HEK293T (cell line): ENCODE results near the gene TWIST2.
A peak's percentile ranks its signal among the peaks of the same experiment; 100 is the strongest.

Source experiments
- CTCF ChIA-PET: fragments of 350-600 bp; formaldehyde crosslinking; extraction: SDS; loops from one replicate; lab custom pipeline; 2021; ENCODE audit warnings: antibody characterized with exemption, inconsistent platforms; lab: Yijun Ruan, JAX
- POLR2A ChIA-PET: fragments of 350-600 bp; formaldehyde crosslinking; extraction: SDS; loops from one replicate; lab custom pipeline; 2020; ENCODE audit warnings: antibody characterized with exemption, inconsistent platforms; lab: Yijun Ruan, JAX
- DNase-seq: peaks from one replicate; pipeline ENCODE4 v3.0.0; 2012; ENCODE audit warnings: mixed read lengths; ENCODE audit errors: extremely low spot score
- ARNT ChIP-seq: fragments of 450-650 bp; IDR thresholded peaks from 2 replicates; pipeline ENCODE4 v1.6.1; 2017; ENCODE audit warnings: mild to moderate bottlenecking
- BHLHE40 ChIP-seq: fragments of 450-650 bp; IDR thresholded peaks from 2 replicates; pipeline ENCODE4 v1.6.1; 2016; ENCODE audit warnings: mild to moderate bottlenecking, moderate library complexity, borderline replicate concordance
- CTBP1 ChIP-seq: fragments of 450-650 bp; IDR thresholded peaks from 2 replicates; pipeline ENCODE4 v1.6.1; 2016; ENCODE audit warnings: borderline replicate concordance
- ELF4 ChIP-seq: fragments of 450-650 bp; IDR thresholded peaks from 2 replicates; pipeline ENCODE4 v1.6.1; 2017; ENCODE audit warnings: antibody characterized with exemption
- FOXA1 ChIP-seq: fragments of 450-650 bp; IDR thresholded peaks from 2 replicates; pipeline ENCODE4 v1.6.1; 2016; ENCODE audit warnings: mild to moderate bottlenecking
- FOXK2 ChIP-seq: fragments of 450-650 bp; IDR thresholded peaks from 2 replicates; pipeline ENCODE4 v1.6.1; 2016; ENCODE audit warnings: mild to moderate bottlenecking
- FOXM1 ChIP-seq: fragments of 450-650 bp; IDR thresholded peaks from 2 replicates; pipeline ENCODE4 v1.6.1; 2017; ENCODE audit warnings: mild to moderate bottlenecking, borderline replicate concordance
- HDGF ChIP-seq: fragments of 450-650 bp; IDR thresholded peaks from 2 replicates; pipeline ENCODE4 v1.6.1; 2017; ENCODE audit warnings: antibody characterized with exemption, borderline replicate concordance
- L3MBTL2 ChIP-seq: fragments of 450-650 bp; conservative IDR thresholded peaks from 2 replicates; pipeline ENCODE4 v1.6.1; 2016; ENCODE audit warnings: mild to moderate bottlenecking
- LEF1 ChIP-seq: fragments of 450-650 bp; IDR thresholded peaks from 2 replicates; pipeline ENCODE4 v1.6.1; 2017; ENCODE audit warnings: mild to moderate bottlenecking, borderline replicate concordance
- NFRKB ChIP-seq: fragments of 450-650 bp; IDR thresholded peaks from 2 replicates; pipeline ENCODE4 v1.6.1; 2016; ENCODE audit warnings: mild to moderate bottlenecking, moderate library complexity
- SP1 ChIP-seq: fragments of 450-650 bp; IDR thresholded peaks from 2 replicates; pipeline ENCODE4 v1.6.1; 2017
- SUZ12 ChIP-seq: fragments of 450-650 bp; IDR thresholded peaks from 2 replicates; pipeline ENCODE4 v1.6.1; 2016; ENCODE audit warnings: mild to moderate bottlenecking
- TARDBP ChIP-seq: fragments of 450-650 bp; IDR thresholded peaks from 2 replicates; pipeline ENCODE4 v1.6.1; 2016
- ZNF384 ChIP-seq: fragments of 450-650 bp; IDR thresholded peaks from 2 replicates; pipeline ENCODE4 v1.6.1; 2016
- TF ChIP-seq, protein P1 (sequence below): fragments of 450-650 bp; IDR thresholded peaks from 2 replicates; pipeline ENCODE4 v1.6.1; 2016

TWIST2 gene

GRCh38 chr2:238876232-238876630 lies 28.3 kb downstream of the TWIST2 start:
- no peak for TF ChIP-seq FOXK2
- no peak for TF ChIP-seq HDGF
- no peak for TF ChIP-seq ZNF384
- TF ChIP-seq SP1, result no peak
- TF ChIP-seq FOXA1, result no peak
- no peak for TF ChIP-seq L3MBTL2
- no peak for TF ChIP-seq NFRKB
- TF ChIP-seq TARDBP, result no peak
- TF ChIP-seq BHLHE40, result no peak
- no peak for TF ChIP-seq ELF4
- TF ChIP-seq FOXM1, result no peak
- no peak for TF ChIP-seq LEF1
- TF ChIP-seq CTBP1, result no peak
- ChIA-PET CTCF (no interaction called here), POLR2A (no interaction called here)
- DNase-seq, result no peak

DNA sequence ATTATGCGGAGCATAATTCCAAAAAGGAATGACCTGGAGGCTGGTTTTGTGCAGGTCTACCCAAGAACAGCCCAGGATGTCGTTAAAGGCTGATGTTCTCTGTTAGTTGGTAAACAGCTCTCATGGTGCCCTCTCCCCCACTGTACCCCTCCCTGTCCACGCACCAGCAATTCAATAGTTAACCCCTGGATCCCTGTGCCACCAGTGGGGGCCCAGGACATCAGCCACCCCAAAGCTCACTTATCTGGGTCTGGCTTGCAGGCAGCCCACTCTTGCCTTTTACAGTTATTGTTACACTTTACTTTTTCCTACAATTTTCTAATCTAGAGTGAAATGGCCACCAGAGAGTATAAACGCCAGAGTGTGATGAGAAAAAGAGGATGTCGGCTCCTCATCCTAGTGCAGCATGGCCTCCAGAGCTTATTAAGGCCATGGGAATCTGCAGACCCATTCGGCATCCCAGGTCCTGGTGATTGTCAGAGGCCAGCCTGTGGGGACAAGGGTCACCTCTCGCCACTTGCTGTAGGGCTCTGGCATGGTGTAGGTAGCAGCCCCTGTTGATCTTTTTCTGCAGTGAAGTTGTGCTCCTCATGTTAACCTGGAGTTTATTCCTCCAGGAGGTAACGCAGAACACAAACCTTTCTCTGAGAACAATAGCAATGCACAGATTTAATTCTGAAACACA lies 30.3 kb downstream of the TWIST2 start:
- CTCF ChIA-PET, result no interaction called here
- no peak for DNase-seq
- POLR2A ChIA-PET, result no interaction called here
- no peak for TF ChIP-seq SP1

DNA sequence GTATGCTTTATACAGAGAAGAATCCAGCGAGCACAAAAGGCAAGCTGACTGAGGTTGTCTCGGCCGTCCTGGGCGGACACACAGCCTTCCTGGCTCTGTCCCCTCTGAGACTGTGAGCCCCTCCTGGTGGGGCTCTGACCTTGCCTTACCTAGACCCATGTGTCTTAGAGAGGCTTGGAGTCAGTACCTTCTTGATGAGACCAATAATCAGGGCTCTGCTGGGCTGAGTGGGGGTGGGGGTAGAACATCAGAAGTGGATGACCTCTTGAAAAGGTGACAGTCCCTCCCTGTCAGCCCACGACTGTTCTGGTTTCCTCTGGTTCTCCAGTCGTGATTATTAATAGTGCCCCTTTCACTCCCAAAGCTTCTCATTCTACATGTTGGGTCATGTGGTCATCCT lies 31.2 kb downstream of the TWIST2 start:
- ChIA-PET CTCF (no interaction called here), POLR2A (no interaction called here)
- TF ChIP-seq SUZ12 (no peak), SP1 (no peak), ELF4 (no peak)
- no peak for DNase-seq

DNA sequence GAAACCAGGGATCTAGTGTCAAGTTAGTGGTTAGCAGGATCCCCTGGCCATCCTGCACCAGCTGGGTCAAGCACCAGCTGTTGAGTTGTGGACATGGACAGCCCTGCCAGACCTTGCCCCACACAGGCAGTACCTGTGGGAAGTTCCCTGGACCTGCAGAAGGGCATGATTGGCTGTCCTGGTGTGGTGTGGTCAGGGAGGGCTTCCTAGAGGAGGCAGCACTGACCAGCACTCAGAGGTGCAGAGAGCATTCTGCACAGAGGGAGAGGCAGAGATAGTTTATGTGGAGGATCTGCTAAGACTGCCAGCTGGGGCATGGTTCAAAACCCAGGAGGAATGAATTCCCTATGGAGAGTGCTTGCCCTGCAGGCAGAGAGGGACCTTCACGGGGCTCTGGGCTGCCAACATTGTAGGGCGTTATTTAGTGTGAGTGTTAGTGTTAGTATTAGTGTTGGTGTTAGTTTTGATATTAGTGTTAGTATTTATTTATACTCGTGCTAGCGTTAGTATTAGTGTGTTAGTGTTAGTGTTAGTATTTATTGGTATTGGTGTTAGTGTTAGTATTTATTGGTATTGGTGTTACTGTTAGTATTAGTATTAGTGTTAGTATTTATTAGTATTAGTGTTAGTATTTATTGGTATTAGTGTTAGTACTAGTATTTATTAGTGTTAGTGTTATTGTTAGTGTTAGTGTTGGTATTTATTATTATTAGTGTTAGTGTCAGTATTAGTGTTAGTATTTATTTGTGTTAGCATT lies 31.9 kb downstream of the TWIST2 start:
- ChIA-PET POLR2A (no interaction called here), CTCF (no interaction called here)
- DNase-seq, result no peak
- TF ChIP-seq FOXM1, result no peak
- no peak for TF ChIP-seq SP1
- TF ChIP-seq CTBP1, result no peak
- TF ChIP-seq NFRKB, result no peak
- no peak for TF ChIP-seq TARDBP
- TF ChIP-seq FOXA1, result no peak
- TF ChIP-seq ARNT, result no peak
- TF ChIP-seq ZNF384, result no peak
- TF ChIP-seq LEF1, result no peak
- no peak for TF ChIP-seq FOXK2
- TF ChIP-seq, protein P1, sequence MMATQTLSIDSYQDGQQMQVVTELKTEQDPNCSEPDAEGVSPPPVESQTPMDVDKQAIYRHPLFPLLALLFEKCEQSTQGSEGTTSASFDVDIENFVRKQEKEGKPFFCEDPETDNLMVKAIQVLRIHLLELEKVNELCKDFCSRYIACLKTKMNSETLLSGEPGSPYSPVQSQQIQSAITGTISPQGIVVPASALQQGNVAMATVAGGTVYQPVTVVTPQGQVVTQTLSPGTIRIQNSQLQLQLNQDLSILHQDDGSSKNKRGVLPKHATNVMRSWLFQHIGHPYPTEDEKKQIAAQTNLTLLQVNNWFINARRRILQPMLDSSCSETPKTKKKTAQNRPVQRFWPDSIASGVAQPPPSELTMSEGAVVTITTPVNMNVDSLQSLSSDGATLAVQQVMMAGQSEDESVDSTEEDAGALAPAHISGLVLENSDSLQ, result no peak
- no peak for TF ChIP-seq HDGF
- TF ChIP-seq SUZ12, result no peak
- TF ChIP-seq BHLHE40, result no peak
- no peak for TF ChIP-seq L3MBTL2
- TF ChIP-seq ELF4, result no peak

DNA sequence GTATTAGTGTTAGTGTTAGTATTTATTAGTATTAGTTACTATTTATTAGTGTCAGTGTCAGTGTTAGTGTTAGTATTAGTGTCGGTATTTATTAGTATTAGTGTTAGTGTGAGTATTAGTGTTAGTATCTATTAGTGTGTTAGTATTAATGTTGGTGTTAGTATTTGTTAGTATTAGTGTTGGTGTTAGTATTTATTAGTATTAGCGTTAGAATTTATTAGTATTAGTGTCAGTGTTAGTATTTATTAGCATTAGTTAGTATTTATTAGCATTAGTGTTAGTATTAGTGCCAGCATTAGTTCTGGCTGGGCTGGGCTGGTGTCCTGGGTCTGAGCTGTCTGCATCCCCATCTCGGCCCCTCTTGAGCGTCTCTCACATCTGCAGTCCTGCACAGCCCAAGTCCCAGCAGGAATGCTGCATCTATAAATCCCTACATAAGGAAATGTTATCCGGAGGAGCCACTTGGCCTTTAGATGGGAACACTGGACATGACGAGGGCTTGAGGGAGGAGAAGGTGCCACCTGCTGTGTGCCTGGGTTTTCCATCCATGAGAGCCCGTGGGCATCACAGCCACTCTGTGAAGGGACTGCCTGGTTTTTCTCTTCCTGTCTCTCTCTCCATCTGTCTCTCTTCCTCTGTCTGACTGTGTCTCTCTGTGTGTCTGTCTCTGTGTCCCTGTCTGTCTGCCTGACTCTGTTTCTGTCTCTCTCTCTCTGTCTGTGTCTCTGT lies 33.6 kb downstream of the TWIST2 start:
- no peak for DNase-seq
- TF ChIP-seq CTBP1 (peak; percentile 48; the same call in 1 of the 2 replicates), FOXK2 (no peak), TARDBP (peak; percentile 77)
- CTCF ChIA-PET, result no interaction called here
- POLR2A ChIA-PET, result no interaction called here

- ChIA-PET POLR2A (no interaction called here), CTCF (no interaction called here)
- no peak for DNase-seq
- TF ChIP-seq NFRKB (no peak), LEF1 (no peak), CTBP1 (no peak), BHLHE40 (no peak), FOXK2 (no peak), FOXM1 (no peak), FOXA1 (no peak), ELF4 (no peak), ARNT (no peak), L3MBTL2 (no peak), SUZ12 (no peak), SP1 (no peak), HDGF (no peak), ZNF384 (no peak), TARDBP (no peak)
- TF ChIP-seq, protein P1, result no peak
Observed at GRCh38 chr2:238882082-238882755, 34.3 kb downstream of the TWIST2 start.
